Suppressor macrophage treated with lipopolysaccharide for 1 hour (primary cell): ENCODE data around the gene MYH4.

ENCODE experiments used
- DNase-seq, 3 donors: peaks; one replicate each; pipeline ENCODE4 v3.0.0-alpha.2; 2020 to 2022

Gene MYH4

GRCh38 chr17:10469459-10469858 lies at the start of gene MYH4:
Gene MYH4 (minus strand): TSS chr17:10469559. CDS start chr17:10466745, 2,814 bp downstream.
- no peak for DNase-seq

- no peak for DNase-seq
These were observed 49.1 kb upstream of the MYH4 start, which contains the start of gene MYH1 for GRCh38 chr17:10518271-10519037. Gene MYH1 (minus strand): TSS chr17:10518542. CDS start chr17:10516642, 1,900 bp downstream.

- no peak for DNase-seq
These were observed 47.3 kb upstream of the MYH4 start for GRCh38 chr17:10516638-10517037.

GRCh38 chr17:10516065-10516464 lies 46.7 kb upstream of the MYH4 start:
- DNase-seq: no peak

- no peak for DNase-seq
These were observed 44.1 kb upstream of the MYH4 start for GRCh38 chr17:10513299-10514067.

GRCh38 chr17:10512856-10513255 lies 43.5 kb upstream of the MYH4 start:
- DNase-seq: no peak

- no peak for DNase-seq
These were observed 30.6 kb upstream of the MYH4 start for GRCh38 chr17:10499950-10500349.

- no peak for DNase-seq
These were observed 22.6 kb upstream of the MYH4 start for GRCh38 chr17:10492004-10492403.

GRCh38 chr17:10482252-10482651 lies 12.9 kb upstream of the MYH4 start:
- no peak for DNase-seq

GRCh38 chr17:10477701-10478100 lies 8.3 kb upstream of the MYH4 start:
- no peak for DNase-seq

- DNase-seq: no peak
These were observed 5.2 kb upstream of the MYH4 start for GRCh38 chr17:10474536-10474935.

GRCh38 chr17:10471858-10472257 lies 2.5 kb upstream of the MYH4 start:
- DNase-seq: peak in 1 of 3 donors; percentile 2

GRCh38 chr17:10463402-10463801 lies 6.0 kb downstream of the MYH4 start:
- no peak for DNase-seq

GRCh38 chr17:10460062-10460461 lies 9.3 kb downstream of the MYH4 start:
- DNase-seq: no peak

GRCh38 chr17:10458701-10459100 lies 10.7 kb downstream of the MYH4 start:
- no peak for DNase-seq

GRCh38 chr17:10457952-10458351 lies 11.4 kb downstream of the MYH4 start:
- DNase-seq: no peak

- peak in 2 of 3 donors; percentile 3 to 15 for DNase-seq
These were observed 22.1 kb downstream of the MYH4 start for GRCh38 chr17:10447026-10447931.

- DNase-seq: no peak
These were observed 29.5 kb downstream of the MYH4 start for GRCh38 chr17:10439816-10440215.

- DNase-seq: no peak
These were observed 34.3 kb downstream of the MYH4 start for GRCh38 chr17:10435096-10435495.

- no peak for DNase-seq
These were observed 39.8 kb downstream of the MYH4 start for GRCh38 chr17:10429421-10430045.

GRCh38 chr17:10428781-10429180 lies 40.6 kb downstream of the MYH4 start:
- DNase-seq: no peak

- no peak for DNase-seq
These were observed 47.3 kb downstream of the MYH4 start, which contains the start of gene MYH8 for GRCh38 chr17:10421900-10422542. Gene MYH8 (minus strand): TSS chr17:10421950. CDS start chr17:10420227, 1,723 bp downstream.
